RCC 7860 (cell line): ENCODE results near the gene GPAM.

Experiments
- DNase-seq: peaks from one replicate; pipeline ENCODE4 v3.0.0-alpha.2; 2015; ENCODE audit warnings: low spot score
- FAIRE-seq: peaks from 2 replicates; lab custom pipeline; 2012; peaks lifted over from hg19 to GRCh38; lab: Jason Lieb, UNC

The GPAM gene

DNA sequence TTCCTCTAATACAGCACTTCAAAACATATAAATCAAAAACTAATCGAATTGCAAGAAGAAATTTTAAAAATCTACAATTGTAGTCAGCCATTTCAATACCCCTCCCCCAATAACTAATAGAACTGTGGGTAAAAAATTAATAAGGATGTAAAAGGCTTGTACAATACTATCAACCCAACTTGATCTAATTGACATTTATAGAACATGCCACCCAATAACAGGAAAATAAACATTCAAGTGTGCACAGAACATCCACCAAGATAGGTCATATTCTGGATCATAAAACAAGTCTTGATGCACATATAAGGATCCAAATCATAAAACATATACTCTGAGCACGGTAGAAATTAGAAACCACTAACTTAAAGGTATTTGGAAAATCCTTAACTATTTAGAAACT is 4.0 kb upstream of the GPAM start:
- DNase-seq (no peak), FAIRE-seq (no peak)

- DNase-seq (no peak), FAIRE-seq (no peak)
Measured at GRCh38 chr10:112185959-112186358, 2.4 kb upstream of the GPAM start.

GRCh38 chr10:112184379-112184778 is 814 bp upstream of the GPAM start:
- no peak for FAIRE-seq
- no peak for DNase-seq

GRCh38 chr10:112184052-112184371 is 447 bp upstream of the GPAM start:
- FAIRE-seq = no peak
- DNase-seq = no peak

DNA sequence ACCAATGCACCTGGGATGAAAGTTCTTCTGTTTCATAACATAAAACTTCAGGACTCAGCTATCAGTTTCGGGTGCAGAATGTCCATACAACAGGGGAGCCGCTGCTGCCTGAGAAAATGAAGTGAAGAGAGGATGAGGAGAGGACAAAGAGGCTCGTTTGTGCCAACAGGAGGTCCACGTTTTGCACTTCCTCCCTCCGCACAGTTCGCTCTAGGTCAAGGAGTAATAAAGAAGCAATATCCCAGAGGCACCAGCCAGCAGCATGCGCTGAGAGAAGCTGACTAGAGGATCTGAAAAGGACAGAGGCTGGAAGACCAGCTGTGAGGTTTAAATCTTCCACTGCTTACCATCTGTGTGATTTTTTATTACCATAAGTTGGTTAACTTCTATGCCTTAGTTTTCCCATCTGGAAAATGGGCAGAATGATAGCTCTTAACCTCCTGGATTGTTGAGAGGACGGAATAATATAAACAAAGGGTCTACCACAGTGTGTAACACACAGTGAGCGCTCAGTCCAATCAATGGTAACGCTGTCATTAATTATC is 709 bp downstream of the GPAM start:
- DNase-seq (no peak), FAIRE-seq (no peak)

- no peak for FAIRE-seq
- DNase-seq = no peak
Measured at GRCh38 chr10:112177247-112177646, 6.3 kb downstream of the GPAM start.

DNA sequence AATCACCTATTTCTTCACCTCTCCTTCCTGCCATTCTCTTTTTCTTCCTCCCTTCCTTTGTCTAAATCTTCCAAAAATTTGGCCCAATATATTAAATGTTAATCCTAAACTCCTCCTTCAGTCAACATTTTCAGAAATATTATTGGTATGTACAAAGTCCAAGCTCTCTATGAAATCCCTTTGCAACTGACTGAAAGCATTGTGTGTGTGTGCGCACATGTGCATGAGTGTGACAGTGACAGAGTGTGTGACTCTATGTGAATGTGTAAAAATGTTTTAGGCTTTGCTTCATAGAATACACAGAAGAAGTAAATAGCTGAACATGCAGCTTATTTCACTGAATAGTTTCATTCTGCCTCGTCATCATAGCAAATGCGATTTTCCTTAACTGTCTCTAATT is 7.0 kb downstream of the GPAM start:
- DNase-seq (no peak), FAIRE-seq (no peak)

DNA sequence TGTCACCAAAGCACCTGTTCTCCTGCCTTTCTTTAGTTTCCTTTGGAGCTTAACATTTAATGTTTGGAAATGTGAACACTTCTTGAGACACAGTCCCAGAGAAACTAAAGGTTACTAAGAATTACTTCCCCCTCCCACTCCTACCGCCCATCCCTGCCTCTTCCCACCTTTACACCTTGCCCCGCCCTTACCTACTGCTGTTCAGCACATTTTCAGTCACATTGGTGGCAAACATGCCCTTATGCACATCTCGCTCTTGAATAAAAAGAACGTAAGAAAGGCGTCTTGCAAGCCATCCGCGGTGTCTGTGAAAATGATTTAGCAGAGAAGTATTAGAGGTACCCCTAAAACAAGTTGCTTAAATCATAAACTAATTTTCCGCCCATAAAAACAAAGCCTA is 8.2 kb downstream of the GPAM start:
- FAIRE-seq (no peak), DNase-seq (no peak)

GRCh38 chr10:112173206-112173605 is 10.4 kb downstream of the GPAM start:
- no peak for DNase-seq
- no peak for FAIRE-seq

DNA sequence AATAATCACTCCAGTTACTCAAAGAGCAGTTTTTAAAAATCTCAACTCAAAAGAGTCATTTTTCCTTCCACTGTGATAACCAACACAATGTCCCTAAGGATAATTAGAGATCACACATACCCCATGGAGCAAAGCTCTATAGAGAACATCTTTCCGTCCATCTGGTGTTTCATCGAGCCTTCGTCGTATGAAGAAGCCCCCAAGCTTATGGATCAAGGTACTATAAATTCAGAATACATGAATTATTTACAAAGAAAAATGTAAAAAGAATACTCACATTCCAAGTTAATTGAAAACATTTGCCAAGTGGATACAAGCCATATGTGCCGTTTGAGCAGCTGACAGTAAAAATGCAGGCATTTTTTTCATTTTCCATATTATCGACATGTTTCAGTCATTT is 14.8 kb downstream of the GPAM start:
- no peak for FAIRE-seq
- no peak for DNase-seq

DNA sequence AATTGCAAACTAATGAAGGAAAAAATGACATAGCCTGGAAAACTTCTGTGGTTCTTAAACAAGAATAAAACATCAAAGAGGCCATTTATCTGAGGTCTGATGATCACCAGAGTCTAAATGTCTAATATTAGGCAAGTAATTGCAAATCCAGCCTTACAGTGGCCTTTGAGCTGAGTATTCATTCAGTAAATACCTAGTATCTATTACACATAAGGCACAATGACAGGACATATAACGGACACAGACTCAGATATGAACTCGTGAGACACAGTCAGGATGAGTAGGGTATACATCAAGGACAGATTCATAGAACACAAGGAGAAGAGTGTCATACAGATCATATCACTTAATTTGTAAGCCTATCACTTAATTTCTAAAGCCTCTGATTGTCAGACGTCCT is 16.8 kb downstream of the GPAM start:
- FAIRE-seq (no peak), DNase-seq (no peak)

GRCh38 chr10:112161757-112162518 is 21.6 kb downstream of the GPAM start:
- DNase-seq (no peak), FAIRE-seq (no peak)

- FAIRE-seq (no peak), DNase-seq (no peak)
Measured at GRCh38 chr10:112160834-112161233, 22.7 kb downstream of the GPAM start.

DNA sequence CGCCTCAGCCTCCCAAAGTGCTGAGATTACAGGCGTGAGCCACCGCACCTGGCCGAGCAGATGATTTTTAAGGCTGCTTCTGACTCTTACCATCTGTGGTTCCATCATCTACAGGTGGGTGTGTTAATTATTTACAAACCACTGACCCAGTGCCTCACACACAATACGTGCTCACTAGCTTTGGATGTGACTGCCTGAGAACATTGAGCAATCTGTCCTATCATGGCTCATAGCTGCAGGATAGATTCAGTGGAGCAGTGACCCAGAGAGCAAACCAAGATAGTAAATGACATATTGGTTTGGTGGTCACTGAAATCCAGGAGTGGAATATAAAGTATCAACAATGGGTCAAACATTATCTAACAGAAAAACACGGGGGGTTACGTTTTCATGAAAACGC is 24.1 kb downstream of the GPAM start:
- FAIRE-seq = no peak
- DNase-seq = no peak

DNA sequence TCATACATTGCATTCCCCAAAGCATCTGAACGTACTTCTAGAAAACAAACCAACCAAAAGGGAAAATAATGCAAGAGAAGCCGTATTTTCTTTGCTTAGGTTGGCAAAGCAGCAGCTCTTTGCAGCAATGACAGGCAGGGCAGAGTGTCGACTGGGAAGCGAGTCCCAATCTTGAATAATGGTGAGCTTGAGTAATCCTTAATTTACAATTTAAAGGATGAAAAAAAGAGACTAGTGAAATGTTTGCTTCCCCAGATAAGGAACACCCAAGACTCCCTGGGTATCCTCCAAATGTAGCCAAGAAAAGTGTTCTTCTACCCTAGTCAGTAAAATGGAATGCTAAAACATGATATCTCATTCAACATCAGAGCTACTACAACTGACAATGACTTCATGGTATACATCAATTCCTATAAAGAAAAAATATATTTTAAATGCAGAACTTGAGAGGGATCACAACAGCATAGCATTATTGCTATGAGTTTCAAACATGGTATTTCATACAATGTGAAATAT is 32.0 kb downstream of the GPAM start:
- no peak for DNase-seq
- no peak for FAIRE-seq

DNA sequence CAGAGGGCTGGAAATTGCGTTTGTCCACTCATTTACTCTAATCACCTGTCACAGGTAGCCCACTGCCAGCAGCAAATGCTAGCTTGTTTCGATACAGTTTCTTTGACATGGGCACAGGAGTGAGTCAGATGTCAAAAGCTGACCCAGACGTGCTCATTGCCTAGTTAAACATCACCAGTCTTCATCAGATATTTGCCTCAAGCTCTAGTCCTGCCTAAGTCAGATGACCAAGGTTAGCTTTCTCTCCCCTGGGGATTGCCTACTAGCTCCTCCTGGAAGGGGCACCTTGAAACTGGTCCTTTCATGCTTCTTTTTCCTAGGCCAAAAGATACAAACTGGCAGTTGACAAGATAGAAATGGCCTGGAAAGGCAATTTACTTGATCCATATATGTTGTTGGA is 35.2 kb downstream of the GPAM start:
- FAIRE-seq (no peak), DNase-seq (no peak)

DNA sequence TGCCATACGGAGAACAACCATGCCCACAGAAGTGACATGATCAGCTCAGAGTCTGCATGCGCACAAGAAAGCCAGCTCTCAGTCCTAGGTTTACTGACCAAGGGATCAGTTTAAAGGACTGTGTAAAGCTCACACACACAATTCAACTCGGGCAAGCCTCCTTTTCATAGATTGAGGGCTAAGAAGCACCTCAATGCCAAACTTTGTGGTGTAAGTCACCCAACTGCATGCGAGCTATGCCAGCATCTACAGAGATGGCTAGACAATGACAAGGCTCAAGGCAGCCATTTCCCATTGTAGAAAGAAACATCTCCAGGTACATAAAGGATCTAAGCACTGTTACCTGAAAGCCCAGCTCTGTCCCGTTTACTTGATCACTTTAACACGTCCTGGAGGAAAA is 36.8 kb downstream of the GPAM start:
- DNase-seq = no peak
- FAIRE-seq = no peak

GRCh38 chr10:112145263-112145662 is 38.3 kb downstream of the GPAM start:
- FAIRE-seq (no peak), DNase-seq (no peak)

DNA sequence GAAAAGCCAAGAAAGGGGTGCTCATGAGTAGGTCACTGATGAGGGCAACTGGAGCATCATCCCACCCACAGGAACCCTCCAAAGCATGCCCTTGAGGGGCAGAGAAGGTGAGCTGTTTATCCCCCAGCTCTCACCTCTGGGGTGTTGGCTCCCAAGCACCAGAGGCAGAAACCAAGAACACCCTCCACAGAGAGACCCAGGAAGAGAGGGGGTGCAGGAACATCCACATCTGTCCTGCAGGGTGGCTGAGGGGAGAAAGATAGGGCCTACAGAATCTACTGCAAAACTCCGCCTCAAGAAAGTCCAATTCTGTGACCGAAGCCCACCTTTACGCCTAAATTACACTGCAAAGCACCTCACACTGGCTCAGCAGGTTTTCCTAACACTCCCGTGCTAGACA is 40.1 kb downstream of the GPAM start:
- FAIRE-seq (no peak), DNase-seq (no peak)

DNA sequence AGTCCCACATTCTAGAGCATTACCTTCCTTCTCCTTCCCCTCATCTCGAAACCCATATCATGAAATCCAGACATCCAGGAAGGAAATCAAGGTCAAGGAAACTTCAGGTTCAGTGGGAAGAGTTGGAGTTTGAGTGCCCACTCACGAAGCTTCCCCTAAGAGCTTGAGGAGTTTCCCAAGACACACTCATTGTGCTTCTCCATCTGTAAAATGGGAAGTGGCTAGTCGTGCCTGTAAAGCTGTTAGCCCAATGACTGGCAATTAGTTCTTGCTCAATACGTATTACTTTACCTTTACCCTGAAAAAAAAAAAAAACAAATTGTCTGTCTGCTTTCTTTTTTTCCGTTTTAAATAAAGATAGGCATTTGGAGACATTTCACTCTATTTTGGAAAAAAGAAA is 42.3 kb downstream of the GPAM start:
- DNase-seq = no peak
- FAIRE-seq = no peak

- no peak for FAIRE-seq
- DNase-seq = peak; percentile 66
Measured at GRCh38 chr10:112140110-112140970, 43.2 kb downstream of the GPAM start.

DNA sequence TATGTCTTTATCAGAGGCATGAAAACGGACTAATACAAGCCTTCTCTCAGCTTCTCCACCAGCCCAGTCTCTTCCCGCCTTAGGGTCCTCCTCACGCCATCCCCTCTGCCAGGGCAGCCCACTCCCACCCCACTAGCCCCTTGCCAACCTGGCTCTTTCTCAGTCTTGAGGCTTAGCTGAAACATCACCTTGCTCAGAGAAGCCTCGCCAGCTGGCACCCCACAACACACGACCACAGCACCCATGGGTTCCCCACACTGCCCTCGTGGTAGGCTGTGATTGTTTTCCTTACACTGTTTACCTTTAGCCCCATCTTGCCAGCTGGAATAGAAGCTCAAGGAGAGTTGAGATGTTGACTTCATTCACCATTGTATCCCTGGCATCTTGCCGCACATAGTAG is 44.4 kb downstream of the GPAM start:
- FAIRE-seq = no peak

More for the DNA sequence above, 44.4 kb downstream of the GPAM start:
- DNase-seq = no peak
